Measurements from ENCODE around the gene EGR4. TPM values are rescaled to one million over a fixed set of nuclear protein-coding genes. Genes with fewer than 3 reads are reported as not detected.

Gene EGR4
- polyA plus RNA-seq, 1 experiment = not detected

DNA sequence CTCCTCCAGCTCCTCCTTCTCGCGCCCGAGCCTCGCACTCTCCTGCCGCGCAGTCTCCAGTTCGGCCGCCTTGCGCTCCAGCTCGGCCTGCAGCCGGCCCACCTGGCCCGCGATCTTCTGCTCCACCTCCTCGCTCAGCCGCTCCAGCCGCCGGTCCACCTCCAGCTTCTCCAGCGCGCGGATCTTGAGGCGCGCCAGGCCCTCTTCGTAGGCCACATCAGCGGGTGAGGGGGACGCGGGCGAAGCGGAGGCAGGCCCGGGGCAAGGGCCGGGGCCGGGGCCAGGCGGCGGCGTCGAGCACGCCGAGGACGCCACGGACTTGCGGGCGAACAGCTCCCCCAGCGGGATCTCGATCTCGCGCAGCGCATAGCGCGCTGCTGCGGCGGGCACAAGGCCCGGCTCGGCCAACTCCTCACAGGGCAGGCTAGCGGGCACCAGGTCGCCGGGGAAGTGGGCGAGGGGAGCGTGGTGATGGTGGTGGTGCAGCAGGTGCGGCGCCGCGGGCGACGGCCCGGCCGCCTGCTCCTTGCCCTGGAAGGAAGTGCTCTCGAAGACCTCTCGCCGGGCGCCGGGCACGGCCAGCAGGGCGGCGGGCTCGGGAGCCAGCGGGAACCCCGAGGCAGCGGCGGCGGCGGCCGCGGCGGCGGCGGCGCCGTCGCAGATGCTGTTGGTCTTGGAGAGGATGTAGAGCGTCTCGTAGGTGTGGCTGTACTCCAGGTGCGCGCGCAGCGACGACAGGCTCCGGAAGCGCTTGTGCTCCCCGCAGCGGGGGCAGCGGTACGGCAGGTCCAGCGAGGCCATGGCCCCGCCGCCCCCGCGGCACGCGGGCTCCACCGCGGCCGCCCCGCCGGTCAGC is 24.3 kb downstream of the EGR4 start:
- 0 out of 2 replicates have a peak, but pooled peaks have one; percentile 10 for TF ChIP-seq CTCF (IDR thresholded peaks at IDR 0.05; ENCODE audit: insufficient read depth, low read depth, low read length)
- peaks cover 2% of the 10 kb centered on the region; the same call in 1 of the 2 replicates for H3K36me3 ChIP-seq (ENCODE audit: control insufficient read depth, insufficient read depth, low read length)
- peaks cover 19% of the 10 kb centered on the region for H3K27me3 ChIP-seq (ENCODE audit: control insufficient read depth, insufficient read depth, low read length)
- H3K4me3 ChIP-seq (ENCODE audit: low read depth, low read length) = no peak overlapping the region
- CTCF ChIA-PET = interaction anchor here (0.6 to 1.3 kb wide), 3 partner anchors 9 to 21 kb away, joined by 3 to 6 read pairs (median 3); no protein-coding TSS in a partner anchor
- POLR2A ChIA-PET = no interaction called here
- no peak for DNase-seq (ENCODE audit: low read depth)

GRCh38 chr2:73268366-73268829 is 24.9 kb downstream of the EGR4 start:
- TF ChIP-seq CTCF (IDR thresholded peaks at IDR 0.05; ENCODE audit: insufficient read depth, low read depth, low read length) = no peak
- H3K4me3 ChIP-seq (ENCODE audit: low read depth, low read length) = no peak overlapping the region
- ChIA-PET CTCF (interaction anchor here (0.6 to 1.3 kb wide), 3 partner anchors 9 to 22 kb away, joined by 3 to 6 read pairs (median 3); no protein-coding TSS in a partner anchor), POLR2A (no interaction called here)
- peaks cover 2% of the 10 kb centered on the region; the same call in 1 of the 2 replicates for H3K36me3 ChIP-seq (ENCODE audit: control insufficient read depth, insufficient read depth, low read length)
- DNase-seq (ENCODE audit: low read depth) = no peak
- peaks cover 19% of the 10 kb centered on the region for H3K27me3 ChIP-seq (ENCODE audit: control insufficient read depth, insufficient read depth, low read length)

GRCh38 chr2:73267008-73267407 is 26.3 kb downstream of the EGR4 start:
- Histone ChIP-seq H3K4me3 (ENCODE audit: low read depth, low read length) (no peak overlapping the region), H3K36me3 (ENCODE audit: control insufficient read depth, insufficient read depth, low read length) (peaks cover 3% of the 10 kb centered on the region; the same call in 1 of the 2 replicates), H3K27me3 (ENCODE audit: control insufficient read depth, insufficient read depth, low read length) (peaks cover 19% of the 10 kb centered on the region)
- ChIA-PET POLR2A (no interaction called here), CTCF (no interaction called here)
- DNase-seq (ENCODE audit: low read depth) = no peak
- no peak for TF ChIP-seq CTCF (IDR thresholded peaks at IDR 0.05; ENCODE audit: insufficient read depth, low read depth, low read length)

GRCh38 chr2:73266061-73266901 is 27.1 kb downstream of the EGR4 start:
- H3K4me3 ChIP-seq (ENCODE audit: low read depth, low read length) = no peak overlapping the region
- POLR2A ChIA-PET = no interaction called here

More at GRCh38 chr2:73266061-73266901, 27.1 kb downstream of the EGR4 start:
- peaks cover 3% of the 10 kb centered on the region; the same call in 1 of the 2 replicates for H3K36me3 ChIP-seq (ENCODE audit: control insufficient read depth, insufficient read depth, low read length)
- H3K27me3 ChIP-seq (ENCODE audit: control insufficient read depth, insufficient read depth, low read length) = peaks cover 19% of the 10 kb centered on the region
- no peak for DNase-seq (ENCODE audit: low read depth)
- TF ChIP-seq CTCF (IDR thresholded peaks at IDR 0.05; ENCODE audit: insufficient read depth, low read depth, low read length) = no peak
- CTCF ChIA-PET = no interaction called here
